ENCODE results near the gene UGT1A8.
"Not testable (repeated sequence)": the region's sequence is repeated elsewhere in the genome, so short reads cannot be mapped to it uniquely, and the experiment has no call there.

The UGT1A8 gene

GRCh38 chr2:233745073-233745755 lies 127.8 kb downstream of the UGT1A8 start:
- FAIRE-seq (no peak), DNase-seq (ENCODE audit: insufficient read length, low spot score) (no peak)
- no peak for TF ChIP-seq POLR2A (IDR thresholded peaks at IDR 0.05; ENCODE audit: low read depth, low read length)

DNA sequence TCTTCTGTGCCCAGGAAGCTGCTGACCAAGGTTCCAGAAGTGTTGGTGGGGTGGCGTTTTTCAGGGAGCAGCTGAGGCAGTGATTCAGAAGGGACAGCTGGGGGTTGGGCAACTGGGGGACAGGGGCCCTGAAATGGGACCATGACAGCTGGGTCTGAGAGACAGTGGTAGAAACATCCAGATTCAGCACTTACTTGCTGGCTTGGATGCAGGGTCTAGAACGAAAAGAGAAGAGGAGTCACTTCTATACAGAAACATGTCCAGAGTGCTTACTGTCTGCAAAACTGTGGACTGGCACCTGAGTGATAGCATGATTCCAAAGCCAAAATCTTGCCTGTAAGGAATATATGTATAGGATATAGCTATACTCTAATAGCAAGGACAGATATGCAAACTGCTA lies 128.4 kb downstream of the UGT1A8 start:
- not testable (repeated sequence) for DNase-seq (ENCODE audit: insufficient read length, low spot score)

DNA sequence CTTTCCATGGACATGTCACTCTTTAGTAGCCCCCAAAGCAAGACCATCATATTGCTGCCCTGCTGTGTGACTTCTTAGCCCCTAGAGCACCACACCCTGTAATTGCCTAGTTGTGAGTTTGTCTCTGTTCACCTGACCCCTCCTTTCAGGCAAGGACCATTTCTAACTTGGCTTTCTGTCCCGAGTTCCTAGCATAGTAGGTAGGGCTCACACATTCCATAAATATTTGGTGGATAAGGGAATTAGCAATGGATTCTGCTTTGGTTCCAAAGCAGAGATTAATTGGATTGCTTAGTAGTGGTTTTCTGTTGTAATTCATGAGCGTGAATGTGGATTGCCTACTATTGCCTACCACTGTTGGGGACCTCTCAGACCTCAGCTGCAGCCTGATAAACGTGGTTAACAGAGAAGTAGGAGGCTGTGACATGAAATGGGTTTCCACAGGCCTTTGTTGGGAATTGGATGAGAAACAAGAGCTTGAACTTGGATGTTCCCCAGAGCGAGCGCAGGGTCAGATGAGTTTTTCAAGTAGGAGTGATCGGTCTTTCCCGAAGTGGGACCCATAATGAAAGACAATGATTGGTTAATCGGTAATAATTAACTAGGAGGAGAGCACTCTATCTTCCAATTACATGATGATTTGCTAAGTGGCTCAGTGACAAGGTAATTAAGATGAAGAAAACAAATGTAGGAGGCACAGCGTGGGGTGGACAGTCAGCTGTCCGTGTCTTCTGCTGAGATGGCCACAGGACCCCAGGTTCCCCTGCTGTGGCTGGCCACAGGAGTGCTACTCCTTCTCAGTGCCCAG lies 129.2 kb downstream of the UGT1A8 start:
- FAIRE-seq (no peak), DNase-seq (ENCODE audit: insufficient read length, low spot score) (no peak)
- TF ChIP-seq POLR2A (IDR thresholded peaks at IDR 0.05; ENCODE audit: low read depth, low read length), result no peak

More for the DNA sequence above, 128.4 kb downstream of the UGT1A8 start:
- not testable (repeated sequence) for FAIRE-seq

DNA sequence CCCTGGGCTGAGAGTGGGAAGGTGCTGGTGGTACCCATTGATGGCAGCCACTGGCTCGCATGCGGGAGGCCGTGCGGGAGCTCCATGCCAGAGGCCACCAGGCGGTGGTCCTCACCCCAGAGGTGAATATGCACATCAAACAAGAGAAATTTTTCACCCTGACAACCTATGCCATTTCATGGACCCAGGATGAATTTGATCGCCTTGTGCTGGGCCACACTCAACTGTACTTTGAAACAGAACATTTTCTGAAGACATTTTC lies 129.8 kb downstream of the UGT1A8 start:
- no peak for DNase-seq (ENCODE audit: insufficient read length, low spot score)
- TF ChIP-seq POLR2A (IDR thresholded peaks at IDR 0.05; ENCODE audit: low read depth, low read length), result no peak
- no peak for FAIRE-seq

DNA sequence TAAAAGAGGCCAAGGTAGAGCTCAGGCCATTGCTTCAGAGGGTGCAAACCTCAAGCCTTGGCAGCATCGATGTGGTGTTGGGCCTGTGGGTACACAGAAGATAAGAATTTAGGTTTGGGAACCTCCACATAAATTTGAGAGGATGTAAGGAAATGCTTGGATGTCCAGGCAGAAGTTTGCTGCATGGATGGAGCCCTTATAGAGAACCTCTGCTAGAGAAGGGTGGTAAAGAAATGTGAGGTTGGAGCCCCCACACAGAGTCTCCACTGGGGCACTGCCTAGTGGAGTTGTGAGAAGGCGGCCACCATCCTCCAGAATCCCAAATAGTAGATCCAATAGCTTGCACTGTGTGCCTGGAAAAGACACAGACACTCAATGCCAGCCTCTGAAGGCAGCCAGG lies 133.3 kb downstream of the UGT1A8 start:
- not testable (repeated sequence) for DNase-seq (ENCODE audit: insufficient read length, low spot score)

GRCh38 chr2:233751212-233752009 lies 134.0 kb downstream of the UGT1A8 start:
- not testable (repeated sequence) for FAIRE-seq; DNase-seq (ENCODE audit: insufficient read length, low spot score)

More for the DNA sequence above, 133.3 kb downstream of the UGT1A8 start:
- not testable (repeated sequence) for FAIRE-seq

DNA sequence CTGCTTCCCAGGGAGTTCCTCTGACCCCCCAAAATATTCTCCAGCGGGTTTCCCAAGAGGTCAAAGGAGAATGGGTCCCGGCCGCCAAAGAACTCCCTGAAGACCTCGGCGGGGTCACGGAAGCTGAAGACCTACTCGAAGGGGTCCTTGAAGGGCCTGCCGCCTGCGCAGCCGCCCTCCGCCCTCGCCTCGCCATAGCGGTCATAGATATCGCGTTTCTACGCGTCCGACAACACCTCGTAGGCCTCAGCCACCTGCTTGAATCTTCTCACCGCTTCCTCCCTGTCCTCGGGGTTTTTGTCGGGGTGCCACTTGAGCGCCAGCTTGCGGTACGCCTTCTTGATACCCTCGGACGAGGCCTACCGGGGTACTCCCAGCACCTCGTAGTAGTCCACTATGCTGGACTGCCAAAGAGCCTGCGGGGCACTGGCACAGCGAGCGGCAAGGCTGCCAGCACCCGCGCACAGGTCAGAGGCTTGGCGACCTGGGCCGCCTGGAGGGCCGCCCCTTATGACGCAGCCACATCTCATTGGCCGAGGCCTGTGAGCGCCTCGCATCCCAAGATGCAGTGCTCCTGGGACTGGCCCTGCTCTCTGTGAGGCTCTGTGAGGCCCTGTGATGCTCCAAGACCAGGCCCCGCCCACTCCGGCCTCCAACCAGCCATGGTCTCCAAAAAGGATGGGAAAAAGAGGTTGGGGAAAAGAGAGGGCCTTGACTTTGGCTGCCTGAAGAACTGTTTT lies 137.6 kb downstream of the UGT1A8 start:
- TF ChIP-seq POLR2A (IDR thresholded peaks at IDR 0.05; ENCODE audit: low read depth, low read length), result no peak
- FAIRE-seq (no peak), DNase-seq (ENCODE audit: insufficient read length, low spot score) (no peak)

- FAIRE-seq (no peak), DNase-seq (ENCODE audit: insufficient read length, low spot score) (no peak)
- TF ChIP-seq POLR2A (IDR thresholded peaks at IDR 0.05; ENCODE audit: low read depth, low read length), result no peak
Observed at GRCh38 chr2:233756429-233757081, 139.1 kb downstream of the UGT1A8 start.

GRCh38 chr2:233758141-233758540 lies 140.7 kb downstream of the UGT1A8 start:
- TF ChIP-seq POLR2A (IDR thresholded peaks at IDR 0.05; ENCODE audit: low read depth, low read length), result no peak
- DNase-seq (ENCODE audit: insufficient read length, low spot score) (no peak), FAIRE-seq (no peak)

- no peak for DNase-seq (ENCODE audit: insufficient read length, low spot score)
- no peak for FAIRE-seq
- TF ChIP-seq POLR2A (IDR thresholded peaks at IDR 0.05; ENCODE audit: low read depth, low read length), result no peak
Observed at GRCh38 chr2:233758849-233759248, 141.4 kb downstream of the UGT1A8 start.

DNA sequence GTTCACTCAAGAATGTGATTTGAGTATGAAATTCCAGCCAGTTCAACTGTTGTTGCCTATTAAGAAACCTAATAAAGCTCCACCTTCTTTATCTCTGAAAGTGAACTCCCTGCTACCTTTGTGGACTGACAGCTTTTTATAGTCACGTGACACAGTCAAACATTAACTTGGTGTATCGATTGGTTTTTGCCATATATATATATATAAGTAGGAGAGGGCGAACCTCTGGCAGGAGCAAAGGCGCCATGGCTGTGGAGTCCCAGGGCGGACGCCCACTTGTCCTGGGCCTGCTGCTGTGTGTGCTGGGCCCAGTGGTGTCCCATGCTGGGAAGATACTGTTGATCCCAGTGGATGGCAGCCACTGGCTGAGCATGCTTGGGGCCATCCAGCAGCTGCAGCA lies 142.6 kb downstream of the UGT1A8 start, which contains the start of gene UGT1A1:
Gene UGT1A1 (plus strand): TSS at position 228 of the 400 bp plus-strand sequence. CDS start 18 bp downstream, at position 246.
- DNase-seq (ENCODE audit: insufficient read length, low spot score) (no peak), FAIRE-seq (no peak)
- TF ChIP-seq POLR2A (IDR thresholded peaks at IDR 0.05; ENCODE audit: low read depth, low read length), result no peak

DNA sequence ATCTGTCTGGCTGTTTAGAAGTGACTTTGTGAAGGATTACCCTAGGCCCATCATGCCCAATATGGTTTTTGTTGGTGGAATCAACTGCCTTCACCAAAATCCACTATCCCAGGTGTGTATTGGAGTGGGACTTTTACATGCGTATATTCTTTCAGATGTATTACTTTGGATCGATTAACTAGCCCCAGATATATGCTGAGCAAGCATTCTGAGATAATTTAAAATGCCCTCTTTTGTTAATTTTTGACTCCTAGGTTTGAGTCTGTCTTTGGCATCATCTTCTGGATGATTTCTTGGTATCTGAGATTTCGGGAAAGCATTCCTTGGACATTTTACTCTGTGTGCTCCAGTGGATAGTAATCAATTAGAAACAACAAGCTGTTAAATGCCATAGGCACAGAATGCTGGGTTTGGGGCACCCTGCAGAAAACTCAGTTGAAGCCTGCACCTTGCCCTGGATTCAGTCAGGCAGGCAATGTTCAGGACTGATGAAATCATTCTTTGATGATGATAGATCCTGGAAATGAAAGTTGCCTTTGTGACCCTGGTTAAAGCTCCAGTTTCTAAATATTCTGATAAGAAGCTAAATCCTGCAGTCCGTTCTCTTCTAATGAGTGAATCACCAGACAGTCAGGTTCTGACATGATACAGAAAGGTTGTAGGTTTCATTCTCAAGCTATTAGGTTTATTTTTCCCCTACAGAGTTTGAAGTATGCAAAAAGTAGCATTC lies 143.8 kb downstream of the UGT1A8 start:
- no peak for TF ChIP-seq POLR2A (IDR thresholded peaks at IDR 0.05; ENCODE audit: low read depth, low read length)
- DNase-seq (ENCODE audit: insufficient read length, low spot score), result no peak
- FAIRE-seq, result no peak

GRCh38 chr2:233764264-233764663 lies 146.8 kb downstream of the UGT1A8 start:
- no peak for DNase-seq (ENCODE audit: insufficient read length, low spot score)
- no peak for TF ChIP-seq POLR2A (IDR thresholded peaks at IDR 0.05; ENCODE audit: low read depth, low read length)
- no peak for FAIRE-seq
